Loucy (cell line): ENCODE data around the gene ADI1.

Source experiments
- H2AFZ ChIP-seq: fragments of 200-600 bp; sonication (generic); 2 replicates; pipeline ENCODE4 v1.6.0; 2016; ENCODE audit warnings: antibody characterized with exemption, mild to moderate bottlenecking, low read length, moderate library complexity
- H3F3A ChIP-seq: fragments of 200-600 bp; 2 replicates; pipeline ENCODE4 v1.6.0; 2016; ENCODE audit warnings: antibody characterized with exemption, low read depth, mild to moderate bottlenecking
- H3K27me3 ChIP-seq: fragments of 200-600 bp; sonication (generic); 2 replicates; pipeline ENCODE4 v1.6.1; 2014; ENCODE audit warnings: low read length, mild to moderate bottlenecking; ENCODE audit not compliant: insufficient read depth, poor library complexity, severe bottlenecking
- H3K36me3 ChIP-seq: fragments of 200-600 bp; sonication (generic); 2 replicates; pipeline ENCODE4 v1.6.1; 2016; ENCODE audit warnings: low read length; ENCODE audit not compliant: insufficient read depth
- H3K4me1 ChIP-seq: fragments of 200-600 bp; sonication (generic); 2 replicates; pipeline ENCODE4 v1.5.1; 2014; ENCODE audit warnings: low read length, mild to moderate bottlenecking; ENCODE audit not compliant: insufficient read depth, poor library complexity, severe bottlenecking
- H3K4me2 ChIP-seq: fragments of 200-600 bp; sonication (generic); 2 replicates; pipeline ENCODE4 v1.6.0; 2014; ENCODE audit warnings: antibody characterized with exemption, low read length, low read depth, mild to moderate bottlenecking; ENCODE audit not compliant: poor library complexity, severe bottlenecking
- H3K4me3 ChIP-seq: fragments of 200-600 bp; sonication (generic); 2 replicates; pipeline ENCODE4 v1.5.1; 2014; ENCODE audit warnings: low read length, mild to moderate bottlenecking, mixed read lengths; ENCODE audit not compliant: poor library complexity, severe bottlenecking
- H3K79me2 ChIP-seq: fragments of 200-600 bp; sonication (generic); 2 replicates; pipeline ENCODE4 v1.6.1; 2014; ENCODE audit warnings: low read length; ENCODE audit not compliant: insufficient read depth
- H3K9ac ChIP-seq: fragments of 200-600 bp; sonication (generic); 2 replicates; pipeline ENCODE4 v1.6.0; 2014; ENCODE audit warnings: mild to moderate bottlenecking, low read depth, low read length, moderate library complexity; ENCODE audit not compliant: poor library complexity, severe bottlenecking
- H3K9me2 ChIP-seq: fragments of 200-600 bp; sonication (generic); replicated peaks from 2 replicates; pipeline ENCODE4 v1.6.1; 2016; ENCODE audit warnings: low read depth, low read length, mixed read lengths
- H3K9me3 ChIP-seq: fragments of 200-600 bp; sonication (generic); 2 replicates; pipeline ENCODE4 v1.6.1; 2014; ENCODE audit warnings: mild to moderate bottlenecking, antibody characterized with exemption, low read length, low read depth; ENCODE audit not compliant: insufficient read depth
- H4K20me1 ChIP-seq: fragments of 200-600 bp; sonication (generic); 2 replicates; pipeline ENCODE4 v1.6.0; 2014; ENCODE audit warnings: antibody characterized with exemption, low read length, mild to moderate bottlenecking; ENCODE audit not compliant: insufficient read depth, poor library complexity, severe bottlenecking
- CTCF ChIP-seq: fragments of 200-600 bp; sonication (generic); conservative IDR thresholded peaks from 2 replicates; pipeline ENCODE4 v1.5.1; 2014; ENCODE audit warnings: mild to moderate bottlenecking, antibody characterized with exemption, low read length
- EZH2phosphoT487 ChIP-seq: fragments of 200-600 bp; IDR thresholded peaks from 2 replicates; pipeline ENCODE4 v1.6.1; 2018; ENCODE audit warnings: antibody characterized with exemption, mild to moderate bottlenecking, moderate library complexity, borderline replicate concordance

The ADI1 gene

GRCh38 chr2:3485166-3485565, 34.2 kb downstream of the ADI1 start:
- no peak overlapping the region for H3K4me2 ChIP-seq
- no peaks in the 10 kb centered on the region for H3K9me2 ChIP-seq
- H3K27me3 ChIP-seq: no peaks in the 10 kb centered on the region
- no peaks in the 10 kb centered on the region for H3K79me2 ChIP-seq
- no peaks in the 10 kb centered on the region for H3K9me3 ChIP-seq
- no peak overlapping the region for H3K9ac ChIP-seq
- no peaks in the 10 kb centered on the region for H3K36me3 ChIP-seq
- no peak overlapping the region for H3K4me3 ChIP-seq
- H2AFZ ChIP-seq: no peak overlapping the region
- no peak for TF ChIP-seq EZH2phosphoT487
- no peak for TF ChIP-seq CTCF
- no peaks in the 10 kb centered on the region for H3F3A ChIP-seq
- H3K4me1 ChIP-seq: no peaks in the 10 kb centered on the region
- no peaks in the 10 kb centered on the region for H4K20me1 ChIP-seq

- Histone ChIP-seq H3K9me2 (no peaks in the 10 kb centered on the region), H3K4me3 (no peak overlapping the region), H3K4me2 (no peak overlapping the region), H3K9me3 (no peaks in the 10 kb centered on the region), H3K36me3 (peaks cover 8% of the 10 kb centered on the region; the same call in 1 of the 2 replicates), H3K4me1 (no peaks in the 10 kb centered on the region), H2AFZ (no peak overlapping the region), H4K20me1 (no peaks in the 10 kb centered on the region), H3K79me2 (no peaks in the 10 kb centered on the region), H3F3A (no peaks in the 10 kb centered on the region), H3K27me3 (no peaks in the 10 kb centered on the region), H3K9ac (no peak overlapping the region)
- TF ChIP-seq EZH2phosphoT487: no peak
- no peak for TF ChIP-seq CTCF
These were observed 35.1 kb downstream of the ADI1 start for GRCh38 chr2:3483986-3484960.

- no peak for TF ChIP-seq CTCF
- TF ChIP-seq EZH2phosphoT487: no peak
- Histone ChIP-seq H3K36me3 (peaks cover 13% of the 10 kb centered on the region; the same call in 1 of the 2 replicates), H3K4me3 (no peak overlapping the region), H3K4me1 (no peaks in the 10 kb centered on the region), H2AFZ (no peak overlapping the region), H3F3A (no peaks in the 10 kb centered on the region), H3K79me2 (no peaks in the 10 kb centered on the region), H3K9me3 (no peaks in the 10 kb centered on the region), H3K27me3 (no peaks in the 10 kb centered on the region), H4K20me1 (no peaks in the 10 kb centered on the region), H3K9me2 (no peaks in the 10 kb centered on the region), H3K9ac (no peak overlapping the region), H3K4me2 (no peak overlapping the region)
These were observed 35.9 kb downstream of the ADI1 start for GRCh38 chr2:3483227-3483985.
